Upper lobe of right lung (tissue), 1 donor: ENCODE measurements around the gene GRM7. TPM values are rescaled to one million over a fixed set of nuclear protein-coding genes. Genes with fewer than 3 reads are reported as not detected.
A peak's percentile ranks its signal among the peaks of the same experiment; 100 is the strongest.

Experiments
- ATAC-seq: fragments of 200-7000 bp; cut with Tn5 transposase; one replicate; pipeline ENCODE4 v1.9.1; 2020; ENCODE audit warnings: mild to moderate bottlenecking, moderate library complexity
- DNase-seq: peaks from one replicate; pipeline ENCODE4 v3.0.0-alpha.2; 2020
- H3K27ac ChIP-seq: fragments of 200-600 bp; one replicate; pipeline ENCODE4 v1.8.0; 2022
- H3K27me3 ChIP-seq: fragments of 200-600 bp; one replicate; pipeline ENCODE4 v1.8.0; 2022; ENCODE audit warnings: mild to moderate bottlenecking
- H3K36me3 ChIP-seq: fragments of 200-600 bp; one replicate; pipeline ENCODE4 v1.8.0; 2022
- H3K4me1 ChIP-seq: fragments of 200-600 bp; one replicate; pipeline ENCODE4 v1.8.0; 2022
- H3K4me3 ChIP-seq: fragments of 200-600 bp; one replicate; pipeline ENCODE4 v1.8.0; 2022; ENCODE audit warnings: mild to moderate bottlenecking
- H3K9me3 ChIP-seq: fragments of 200-600 bp; one replicate; pipeline ENCODE4 v1.8.0; 2022
- CTCF ChIP-seq: fragments of 200-600 bp; IDR thresholded peaks from one replicate; pipeline ENCODE4 v1.8.0; 2022; ENCODE audit warnings: antibody characterized with exemption
- intact Hi-C: fragments of 100-400 bp; cut with DNase I; formaldehyde crosslinking; loops from one replicate; pipeline ENCODE4 v1.11.0; 2022
- total RNA-seq: library from RNA; stranded (reverse); fragmentation: NEBNext Ultra II Directional; extraction: Animal tissue kit (Norgen Biotek cat#: 25700); gene quantifications from one replicate; pipeline ENCODE4 v1.2.1, GENCODE V29; 2021
- donor health status: DM: no; HTN: yes; CAD: no; lungs with severe emphysema.

GRM7 gene
- total RNA-seq, 1 donor from 2014 or later, result not detected

DNA sequence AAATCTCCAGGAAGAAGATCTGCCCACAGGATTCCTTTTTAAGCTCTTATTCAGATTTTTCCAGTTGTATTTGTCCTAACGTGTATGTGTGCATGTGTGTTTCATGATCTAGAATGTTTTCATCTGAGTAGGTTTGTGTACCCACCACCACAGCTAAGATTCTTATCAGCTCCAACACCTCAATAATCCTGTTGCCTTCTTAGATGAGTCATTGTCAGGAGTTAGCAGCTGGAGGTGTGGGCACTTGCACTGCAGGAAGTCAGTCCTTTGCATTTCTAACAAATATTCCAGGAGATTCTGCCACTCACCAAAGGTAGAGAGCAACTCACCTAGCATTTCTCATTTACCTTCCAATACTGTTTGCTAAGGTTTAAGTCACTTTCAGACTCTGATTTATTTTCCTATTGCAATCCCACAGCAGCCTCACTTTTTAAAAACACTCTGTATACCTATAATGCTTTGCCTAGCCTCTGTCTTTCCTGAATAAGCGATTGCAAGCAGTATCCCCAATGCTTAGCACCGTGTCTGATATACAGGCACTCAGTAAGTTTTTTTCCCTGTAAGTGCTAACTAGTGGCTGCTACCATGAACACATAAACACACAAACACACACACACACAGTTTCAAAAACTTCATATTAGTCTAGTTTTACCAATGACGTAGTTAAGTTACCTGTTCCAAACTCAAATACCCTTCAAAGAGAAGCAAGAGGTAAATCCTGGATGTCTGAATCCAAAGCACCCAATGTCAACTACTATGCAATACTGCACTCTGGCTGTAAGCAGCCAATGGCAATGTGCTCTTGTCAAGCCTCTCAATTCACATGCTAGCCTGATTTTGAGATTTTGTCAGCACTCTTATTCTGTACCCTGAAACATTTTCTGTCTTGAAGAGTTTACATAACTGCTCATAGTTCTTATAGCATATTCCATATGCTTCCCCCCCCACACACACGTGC lies 927.2 kb downstream of the GRM7 start:
- no peaks in the 10 kb centered on the region for H3K36me3 ChIP-seq
- H3K27me3 ChIP-seq, result no peaks in the 10 kb centered on the region
- H3K9me3 ChIP-seq, result no peaks in the 10 kb centered on the region
- intact Hi-C loops, result no loop called here
- peak; percentile 25 for TF ChIP-seq CTCF
- no peak overlapping the region for H3K4me3 ChIP-seq
- no peak for DNase-seq
- ATAC-seq, result peak; percentile 67
- H3K4me1 ChIP-seq, result no peaks in the 10 kb centered on the region
- no peak overlapping the region for H3K27ac ChIP-seq

DNA sequence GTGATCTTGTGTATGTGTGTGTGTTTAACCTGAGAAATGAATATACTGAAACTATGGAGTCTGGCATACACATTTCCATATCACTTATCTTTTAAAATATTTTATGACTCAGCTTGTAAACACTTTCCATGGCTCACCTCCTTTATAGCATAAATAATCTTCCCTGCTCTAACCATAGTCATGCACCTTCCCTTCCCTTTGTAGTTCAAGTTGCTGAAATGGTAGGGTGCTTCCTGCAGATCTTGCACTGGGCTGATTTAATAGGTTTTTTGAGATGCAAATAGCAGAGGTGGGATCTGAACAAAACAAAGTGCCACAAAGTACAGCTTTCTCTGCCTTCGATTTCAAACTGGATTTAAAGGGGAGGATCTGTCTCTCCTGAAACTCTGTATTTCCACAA lies 928.0 kb downstream of the GRM7 start:
- no peaks in the 10 kb centered on the region for H3K36me3 ChIP-seq
- intact Hi-C loops, result no loop called here
- TF ChIP-seq CTCF, result no peak
- no peaks in the 10 kb centered on the region for H3K4me1 ChIP-seq
- no peak overlapping the region for H3K4me3 ChIP-seq
- no peaks in the 10 kb centered on the region for H3K27me3 ChIP-seq
- no peak overlapping the region for H3K27ac ChIP-seq
- DNase-seq (no peak), ATAC-seq (no peak)
- H3K9me3 ChIP-seq, result no peaks in the 10 kb centered on the region

- Histone ChIP-seq H3K9me3 (no peaks in the 10 kb centered on the region), H3K4me1 (no peaks in the 10 kb centered on the region), H3K27me3 (no peaks in the 10 kb centered on the region), H3K36me3 (no peaks in the 10 kb centered on the region), H3K4me3 (no peak overlapping the region), H3K27ac (no peak overlapping the region)
- no peak for TF ChIP-seq CTCF
- intact Hi-C loops, result no loop called here
- ATAC-seq, result no peak
- no peak for DNase-seq
These were observed 928.4 kb downstream of the GRM7 start for GRCh38 chr3:7789324-7789723.

DNA sequence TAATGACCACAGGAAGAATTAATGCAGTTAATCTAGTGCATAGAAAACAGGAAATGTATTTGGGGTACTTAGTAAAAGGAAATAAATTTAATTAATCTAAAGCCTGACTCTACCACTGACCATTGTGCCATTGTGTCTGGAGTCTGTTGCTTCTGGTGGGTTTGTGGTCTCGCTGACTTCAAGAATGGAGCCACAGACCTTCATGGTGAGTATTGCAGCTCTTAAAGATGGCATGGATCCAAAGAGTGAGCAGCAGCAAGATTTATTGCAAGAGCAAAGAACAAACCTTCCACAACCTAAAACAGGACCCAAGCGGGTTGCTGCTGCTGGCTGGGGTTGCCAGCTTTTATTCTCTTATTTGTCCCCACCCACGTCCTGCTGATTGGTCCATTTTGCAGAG lies 929.2 kb downstream of the GRM7 start:
- Histone ChIP-seq H3K9me3 (no peaks in the 10 kb centered on the region), H3K27me3 (no peaks in the 10 kb centered on the region), H3K36me3 (no peaks in the 10 kb centered on the region), H3K4me1 (no peaks in the 10 kb centered on the region), H3K4me3 (no peak overlapping the region), H3K27ac (no peak overlapping the region)
- no peak for TF ChIP-seq CTCF
- ATAC-seq, result no peak
- intact Hi-C loops, result no loop called here
- DNase-seq, result no peak
